Stimulated activated CD8-positive, alpha-beta memory T cell treated with anti-CD3 and anti-CD28 coated beads, Interleukin-15, amount 100 ng/mL, for 1 hour (primary cell): ENCODE measurements around the gene A1CF.

Source experiments
- DNase-seq: peaks from one replicate; pipeline ENCODE4 v3.0.0-alpha.2; 2020; ENCODE audit warnings: low read depth

The A1CF gene

GRCh38 chr10:50862719-50863118 lies 22.7 kb downstream of the A1CF start:
- DNase-seq, result no peak

- DNase-seq, result no peak
Measured at GRCh38 chr10:50861370-50861769, 24.1 kb downstream of the A1CF start.

- DNase-seq, result no peak
Measured at GRCh38 chr10:50857579-50857978, 27.8 kb downstream of the A1CF start.

- DNase-seq, result no peak
Measured at GRCh38 chr10:50855461-50855860, 30.0 kb downstream of the A1CF start.

DNA sequence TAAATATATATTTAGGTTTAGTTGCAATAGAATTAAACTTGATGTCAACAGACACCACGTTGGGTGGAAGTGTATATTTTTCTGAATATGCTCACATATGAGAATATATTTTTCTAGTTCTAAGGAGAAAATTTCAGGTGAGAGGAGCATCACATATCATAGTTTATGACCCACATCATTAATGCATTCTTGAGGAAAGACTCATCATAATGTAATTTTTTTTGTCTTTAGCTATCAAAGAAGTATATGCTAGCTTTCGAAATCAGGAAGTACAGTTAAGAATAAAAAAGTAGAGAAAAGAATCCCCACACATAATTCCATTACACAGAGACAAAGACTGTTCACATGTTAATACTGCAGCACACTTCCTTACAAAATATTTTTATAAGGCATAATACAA lies 30.4 kb downstream of the A1CF start:
- no peak for DNase-seq

DNA sequence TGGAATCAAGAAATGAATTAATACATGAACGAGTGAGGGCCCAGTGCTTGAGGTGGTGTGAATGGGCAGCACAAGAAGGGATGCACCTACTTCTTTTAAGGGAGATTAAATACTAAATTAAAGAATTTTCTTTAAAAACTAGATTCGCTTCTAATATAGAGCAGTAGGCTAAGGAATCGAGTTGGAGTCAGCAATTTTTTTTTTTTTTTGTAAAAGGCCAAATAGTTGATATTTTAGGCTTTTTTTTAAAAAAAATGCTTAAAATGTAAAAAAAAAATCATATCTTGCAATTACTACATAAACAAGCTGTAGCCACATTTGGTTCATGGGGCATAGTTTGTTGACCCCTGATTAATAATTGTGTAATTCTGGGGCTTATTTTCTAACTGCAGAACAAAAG lies 31.9 kb downstream of the A1CF start:
- DNase-seq, result no peak

GRCh38 chr10:50851884-50852671 lies 33.3 kb downstream of the A1CF start:
- DNase-seq, result no peak

DNA sequence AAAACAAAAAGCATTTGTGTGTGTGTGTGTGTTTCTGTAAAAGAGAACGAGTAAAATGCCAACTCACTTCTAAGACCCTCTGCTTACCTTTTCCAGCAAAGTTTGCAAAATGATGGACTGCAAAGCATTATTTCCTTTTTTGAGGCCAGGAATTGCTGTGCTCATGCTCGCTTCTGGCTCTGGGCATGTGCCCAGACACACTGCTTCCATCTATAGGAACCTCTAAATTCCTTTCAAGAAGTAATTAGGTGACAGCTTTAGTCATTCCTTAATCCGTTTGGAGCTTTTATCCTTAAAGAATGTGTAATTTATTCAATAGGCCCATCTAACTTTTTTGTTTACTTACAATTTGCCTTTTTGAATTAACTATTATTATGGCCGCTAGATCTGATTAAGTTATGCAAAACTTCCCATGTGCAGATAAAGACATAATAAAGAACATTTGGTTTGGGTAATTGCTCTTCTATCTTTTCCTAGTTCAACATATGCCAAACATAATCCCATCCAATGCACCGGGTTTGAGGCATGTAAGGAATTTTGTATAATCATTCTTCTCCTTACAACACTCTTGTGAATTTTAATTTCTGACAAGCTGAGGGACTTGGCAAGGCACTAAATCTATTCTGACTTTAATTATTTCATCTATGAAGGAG lies 34.7 kb downstream of the A1CF start:
- DNase-seq, result no peak

GRCh38 chr10:50846753-50847152 lies 38.7 kb downstream of the A1CF start:
- no peak for DNase-seq

- DNase-seq, result no peak
Measured at GRCh38 chr10:50837095-50837494, 48.3 kb downstream of the A1CF start.

- DNase-seq, result no peak
Measured at GRCh38 chr10:50832171-50832751, 53.2 kb downstream of the A1CF start.

GRCh38 chr10:50830066-50830465 lies 55.4 kb downstream of the A1CF start:
- no peak for DNase-seq

- DNase-seq, result no peak
Measured at GRCh38 chr10:50824782-50825181, 60.6 kb downstream of the A1CF start.

GRCh38 chr10:50823789-50824188 lies 61.6 kb downstream of the A1CF start:
- no peak for DNase-seq

DNA sequence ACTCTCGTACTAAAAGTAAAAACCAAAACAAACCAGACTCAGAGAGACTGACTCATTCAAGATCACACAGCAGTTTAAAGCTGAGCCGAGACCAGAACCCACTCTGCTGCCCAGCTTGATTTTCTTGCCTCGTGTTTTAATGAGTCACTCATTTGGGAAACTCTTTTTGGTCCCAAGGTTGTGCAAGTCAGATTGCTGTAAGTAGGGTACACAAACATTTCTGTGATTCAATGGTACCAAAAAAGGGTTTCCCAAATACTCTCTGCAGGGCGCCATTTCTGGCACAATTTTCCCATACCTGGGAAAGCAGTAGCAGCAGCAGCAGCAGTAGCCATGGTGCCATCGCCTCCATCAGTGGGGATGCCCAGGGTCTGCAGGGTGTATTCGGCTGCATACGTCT lies 75.8 kb downstream of the A1CF start:
- DNase-seq, result no peak

DNA sequence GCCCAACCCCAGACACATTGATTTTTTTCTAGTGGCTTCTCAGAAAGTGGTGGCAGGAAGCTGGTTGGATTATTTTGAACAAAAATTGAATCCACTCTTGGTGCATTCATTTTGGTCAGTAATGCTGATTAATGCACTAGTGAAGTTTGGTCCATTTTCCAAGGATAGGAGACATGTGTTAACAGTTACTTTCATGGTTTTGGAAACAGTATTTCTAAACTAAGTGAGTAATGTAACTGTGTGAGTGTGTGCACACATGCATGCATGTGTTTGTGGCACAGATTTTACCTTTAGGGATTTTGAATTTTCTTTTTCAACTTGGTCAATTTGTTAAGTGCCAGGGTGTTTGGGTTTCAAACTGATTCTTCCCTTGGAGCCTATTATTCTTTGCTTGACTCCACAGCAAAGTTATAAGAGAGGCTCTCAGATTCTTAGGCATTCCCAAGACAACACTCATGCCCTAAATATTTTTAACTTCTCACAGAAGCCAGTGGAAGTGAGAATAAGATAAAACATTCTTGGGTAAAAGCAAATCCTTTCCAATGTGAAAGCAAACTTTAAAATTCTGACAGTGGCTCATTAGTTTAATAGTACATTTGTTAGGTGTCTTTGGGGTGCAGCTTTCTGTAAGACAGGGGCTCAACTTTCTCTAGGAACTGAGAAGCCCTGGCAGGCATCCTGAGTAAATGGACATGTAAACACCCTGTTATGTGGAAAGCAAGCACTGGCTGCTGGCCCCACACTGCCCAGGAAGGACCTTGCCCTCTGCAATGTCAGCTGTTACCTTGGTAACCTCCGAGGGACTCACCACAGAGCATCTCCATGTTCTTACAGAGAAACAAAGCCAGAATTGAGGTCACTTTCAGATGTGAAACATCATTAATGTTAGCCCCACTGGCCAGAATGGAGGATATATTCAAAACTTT lies 77.3 kb downstream of the A1CF start:
- DNase-seq, result no peak

- no peak for DNase-seq
Measured at GRCh38 chr10:50805981-50806622, 79.3 kb downstream of the A1CF start.

- DNase-seq, result no peak
Measured at GRCh38 chr10:50799595-50799994, 85.8 kb downstream of the A1CF start.

DNA sequence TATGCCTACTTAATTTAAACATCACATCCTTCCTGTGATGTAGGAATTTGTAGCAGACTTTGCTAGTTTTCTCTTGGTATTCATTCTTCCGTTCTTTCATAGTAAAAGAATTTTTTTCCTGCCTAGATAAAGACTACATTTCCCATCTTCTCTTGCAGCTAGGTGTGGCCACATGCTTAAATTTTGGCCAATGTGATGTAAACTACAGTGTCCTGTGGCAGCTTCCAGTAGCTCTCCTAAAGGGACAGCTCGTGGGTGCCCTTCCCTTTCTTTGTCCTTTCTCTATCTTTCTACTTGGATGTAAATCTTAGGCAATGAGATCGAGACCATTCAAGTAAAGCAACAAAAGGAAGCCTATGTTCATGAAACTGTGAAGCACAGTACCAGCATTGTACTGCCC lies 87.1 kb downstream of the A1CF start:
- no peak for DNase-seq

- DNase-seq, result no peak
Measured at GRCh38 chr10:50796693-50797092, 88.7 kb downstream of the A1CF start.

- no peak for DNase-seq
Measured at GRCh38 chr10:50794490-50794889, 90.9 kb downstream of the A1CF start.
